HG02970 (cell line): ENCODE measurements around the gene UGT2B7.

Experiments
- ATAC-seq: cut with Tn5 transposase; IDR thresholded peaks from one replicate; pipeline ENCODE4 v1.9.1; 2021; ENCODE audit warnings: mild to moderate bottlenecking, moderate library complexity, moderate number of reproducible peaks; ENCODE audit not compliant: unreplicated experiment, low FRiP score

UGT2B7 gene

GRCh38 chr4:69141320-69141719 lies 45.0 kb downstream of the UGT2B7 start:
- ATAC-seq: no peak

GRCh38 chr4:69147334-69147733 lies 51.1 kb downstream of the UGT2B7 start:
- no peak for ATAC-seq

GRCh38 chr4:69154021-69154420 lies 57.7 kb downstream of the UGT2B7 start:
- no peak for ATAC-seq

GRCh38 chr4:69156913-69157312 lies 60.6 kb downstream of the UGT2B7 start:
- ATAC-seq: no peak
